Activated CD4-positive, alpha-beta T cell treated with anti-CD3 and anti-CD28 coated beads, Interleukin-2, amount 10 ng/mL, durations not matched to agents 24 days and 14 days (primary cell): ENCODE data around the gene KIF3A. TPM values are rescaled to one million over a fixed set of nuclear protein-coding genes. Genes with fewer than 3 reads are reported as not detected.

Experiments used
- DNase-seq: peaks from one replicate; pipeline ENCODE4 v3.0.0; 2022
- H3K27ac Mint-ChIP-seq: one replicate; pipeline ENCODE4 v1.8.0; 2022; ENCODE audit warnings: mild to moderate bottlenecking, mixed read lengths
- H3K27me3 Mint-ChIP-seq: one replicate; pipeline ENCODE4 v1.8.0; 2022; ENCODE audit warnings: mixed read lengths
- H3K36me3 Mint-ChIP-seq: one replicate; pipeline ENCODE4 v1.8.0; 2022; ENCODE audit warnings: low read depth, mild to moderate bottlenecking, mixed read lengths
- H3K4me1 Mint-ChIP-seq: one replicate; pipeline ENCODE4 v1.8.0; 2021; ENCODE audit warnings: mixed read lengths
- H3K4me3 Mint-ChIP-seq: one replicate; pipeline ENCODE4 v1.8.0; 2022; ENCODE audit warnings: mild to moderate bottlenecking, moderate library complexity, mixed read lengths
- H3K9me3 Mint-ChIP-seq: one replicate; pipeline ENCODE4 v1.8.0; 2021; ENCODE audit warnings: mixed read lengths
- intact Hi-C: fragments of 100-400 bp; cut with micrococcal nuclease; formaldehyde crosslinking; loops from one replicate; pipeline ENCODE4 v1.15.1; 2023
- total RNA-seq: library from RNA; stranded (reverse); gene quantifications from 2 replicates; pipeline ENCODE4 v1.2.3, GENCODE V29; 2022

The KIF3A gene
- total RNA-seq, 1 donor from 2014 or later = 51.9 TPM

- no peak for DNase-seq
- peak overlapping the region; percentile 12 for H3K27ac Mint-ChIP-seq
- H3K36me3 Mint-ChIP-seq = no peaks in the 10 kb centered on the region
- H3K4me1 Mint-ChIP-seq = peaks cover 33% of the 10 kb centered on the region
- H3K4me3 Mint-ChIP-seq = no peak overlapping the region
- H3K27me3 Mint-ChIP-seq = no peaks in the 10 kb centered on the region
- intact Hi-C loops = no loop called here
- H3K9me3 Mint-ChIP-seq = peaks cover 3% of the 10 kb centered on the region
These were observed 69.3 kb downstream of the KIF3A start for GRCh38 chr5:132667761-132668705.

- Mint-ChIP-seq H3K27ac (peak overlapping the region; percentile 12), H3K27me3 (no peaks in the 10 kb centered on the region), H3K4me1 (peaks cover 38% of the 10 kb centered on the region), H3K4me3 (no peak overlapping the region), H3K36me3 (no peaks in the 10 kb centered on the region), H3K9me3 (peaks cover 3% of the 10 kb centered on the region)
- no peak for DNase-seq
- intact Hi-C loops = no loop called here
These were observed 70.0 kb downstream of the KIF3A start for GRCh38 chr5:132667309-132667708.

- Mint-ChIP-seq H3K27ac (peak overlapping the region; percentile 73), H3K9me3 (peaks cover 3% of the 10 kb centered on the region), H3K4me1 (peaks cover 43% of the 10 kb centered on the region), H3K4me3 (no peak overlapping the region), H3K36me3 (no peaks in the 10 kb centered on the region), H3K27me3 (no peaks in the 10 kb centered on the region)
- intact Hi-C loops = no loop called here
- DNase-seq = no peak
These were observed 70.8 kb downstream of the KIF3A start for GRCh38 chr5:132666310-132667123.

- Mint-ChIP-seq H3K36me3 (no peaks in the 10 kb centered on the region), H3K4me3 (no peak overlapping the region), H3K9me3 (no peaks in the 10 kb centered on the region), H3K27me3 (no peaks in the 10 kb centered on the region), H3K27ac (peak overlapping the region; percentile 68), H3K4me1 (peaks cover 48% of the 10 kb centered on the region)
- intact Hi-C loops = no loop called here
- DNase-seq = no peak
These were observed 71.7 kb downstream of the KIF3A start for GRCh38 chr5:132665574-132666080.

- no peak for DNase-seq
- Mint-ChIP-seq H3K36me3 (peaks cover 2% of the 10 kb centered on the region), H3K27ac (peak overlapping the region; percentile 85), H3K4me1 (peaks cover 55% of the 10 kb centered on the region), H3K27me3 (no peaks in the 10 kb centered on the region), H3K9me3 (no peaks in the 10 kb centered on the region), H3K4me3 (no peak overlapping the region)
- intact Hi-C loops = loop anchor here (5.0 kb wide), 2 partner anchors 73 to 163 kb away; partner anchors contain the start of gene KIF3A
These were observed 72.6 kb downstream of the KIF3A start for GRCh38 chr5:132664696-132665209.

GRCh38 chr5:132663771-132664695 is 73.3 kb downstream of the KIF3A start:
- intact Hi-C loops = loop anchor here (1.0 to 5.0 kb wide), 5 partner anchors 23 to 163 kb away; partner anchors contain the start of gene KIF3A
- Mint-ChIP-seq H3K27me3 (no peaks in the 10 kb centered on the region), H3K27ac (peak overlapping the region; percentile 85), H3K9me3 (no peaks in the 10 kb centered on the region), H3K36me3 (peaks cover 4% of the 10 kb centered on the region), H3K4me3 (peak overlapping the region; percentile 67), H3K4me1 (peaks cover 58% of the 10 kb centered on the region)
- DNase-seq = no peak

- peak overlapping the region; percentile 85 for H3K27ac Mint-ChIP-seq
- intact Hi-C loops = loop anchor here (1.0 to 5.0 kb wide), 5 partner anchors 22 to 164 kb away; partner anchors contain the start of gene KIF3A
These were observed 74.2 kb downstream of the KIF3A start for GRCh38 chr5:132662925-132663770.

GRCh38 chr5:132662004-132662401 is 75.3 kb downstream of the KIF3A start:
- intact Hi-C loops = loop anchor here (2.0 to 5.0 kb wide), 3 partner anchors 27 to 165 kb away; partner anchors contain the start of gene KIF3A
- no peak for DNase-seq
- Mint-ChIP-seq H3K36me3 (peaks cover 10% of the 10 kb centered on the region), H3K9me3 (no peaks in the 10 kb centered on the region), H3K27me3 (no peaks in the 10 kb centered on the region), H3K27ac (peak overlapping the region; percentile 66), H3K4me1 (peaks cover 71% of the 10 kb centered on the region), H3K4me3 (no peak overlapping the region)

More at GRCh38 chr5:132662925-132663770, 74.2 kb downstream of the KIF3A start:
- H3K27me3 Mint-ChIP-seq = no peaks in the 10 kb centered on the region
- H3K4me1 Mint-ChIP-seq = peaks cover 66% of the 10 kb centered on the region
- peak overlapping the region; percentile 67 for H3K4me3 Mint-ChIP-seq
- DNase-seq = peak; percentile 81
- no peaks in the 10 kb centered on the region for H3K9me3 Mint-ChIP-seq
- H3K36me3 Mint-ChIP-seq = peaks cover 10% of the 10 kb centered on the region

- no peak for DNase-seq
- peaks cover 71% of the 10 kb centered on the region for H3K4me1 Mint-ChIP-seq
- H3K27ac Mint-ChIP-seq = peak overlapping the region; percentile 72
These were observed 75.9 kb downstream of the KIF3A start for GRCh38 chr5:132661231-132662003.

GRCh38 chr5:132659598-132660493 is 77.5 kb downstream of the KIF3A start:
- Mint-ChIP-seq H3K9me3 (no peaks in the 10 kb centered on the region), H3K4me1 (peaks cover 68% of the 10 kb centered on the region), H3K36me3 (peaks cover 11% of the 10 kb centered on the region), H3K27me3 (peaks cover 6% of the 10 kb centered on the region), H3K4me3 (peak overlapping the region; percentile 78), H3K27ac (peak overlapping the region; percentile 87)
- no peak for DNase-seq
- intact Hi-C loops = loop anchor here (5.0 kb wide), 2 partner anchors 77 to 167 kb away; partner anchors contain the start of gene KIF3A

More at GRCh38 chr5:132661231-132662003, 75.9 kb downstream of the KIF3A start:
- H3K4me3 Mint-ChIP-seq = peak overlapping the region; percentile 68
- H3K27me3 Mint-ChIP-seq = peaks cover 3% of the 10 kb centered on the region
- no peaks in the 10 kb centered on the region for H3K9me3 Mint-ChIP-seq
- H3K36me3 Mint-ChIP-seq = peaks cover 10% of the 10 kb centered on the region
- intact Hi-C loops = loop anchor here (2.0 to 5.0 kb wide), 3 partner anchors 27 to 166 kb away; partner anchors contain the start of gene KIF3A
